Loucy (cell line): ENCODE results near the gene CAPN2.
"Not testable (repeated sequence)": the region's sequence is repeated elsewhere in the genome, so short reads cannot be mapped to it uniquely, and the experiment has no call there.

Source experiments
- H2AFZ ChIP-seq: fragments of 200-600 bp; sonication (generic); 2 replicates; pipeline ENCODE4 v1.6.0; 2016; ENCODE audit warnings: antibody characterized with exemption, mild to moderate bottlenecking, low read length, moderate library complexity
- H3F3A ChIP-seq: fragments of 200-600 bp; 2 replicates; pipeline ENCODE4 v1.6.0; 2016; ENCODE audit warnings: antibody characterized with exemption, low read depth, mild to moderate bottlenecking
- H3K27me3 ChIP-seq: fragments of 200-600 bp; sonication (generic); 2 replicates; pipeline ENCODE4 v1.6.1; 2014; ENCODE audit warnings: low read length, mild to moderate bottlenecking; ENCODE audit not compliant: insufficient read depth, poor library complexity, severe bottlenecking
- H3K36me3 ChIP-seq: fragments of 200-600 bp; sonication (generic); 2 replicates; pipeline ENCODE4 v1.6.1; 2016; ENCODE audit warnings: low read length; ENCODE audit not compliant: insufficient read depth
- H3K4me1 ChIP-seq: fragments of 200-600 bp; sonication (generic); 2 replicates; pipeline ENCODE4 v1.5.1; 2014; ENCODE audit warnings: low read length, mild to moderate bottlenecking; ENCODE audit not compliant: insufficient read depth, poor library complexity, severe bottlenecking
- H3K4me2 ChIP-seq: fragments of 200-600 bp; sonication (generic); 2 replicates; pipeline ENCODE4 v1.6.0; 2014; ENCODE audit warnings: antibody characterized with exemption, low read length, low read depth, mild to moderate bottlenecking; ENCODE audit not compliant: poor library complexity, severe bottlenecking
- H3K4me3 ChIP-seq: fragments of 200-600 bp; sonication (generic); 2 replicates; pipeline ENCODE4 v1.5.1; 2014; ENCODE audit warnings: low read length, mild to moderate bottlenecking, mixed read lengths; ENCODE audit not compliant: poor library complexity, severe bottlenecking
- H3K79me2 ChIP-seq: fragments of 200-600 bp; sonication (generic); 2 replicates; pipeline ENCODE4 v1.6.1; 2014; ENCODE audit warnings: low read length; ENCODE audit not compliant: insufficient read depth
- H3K9ac ChIP-seq: fragments of 200-600 bp; sonication (generic); 2 replicates; pipeline ENCODE4 v1.6.0; 2014; ENCODE audit warnings: mild to moderate bottlenecking, low read depth, low read length, moderate library complexity; ENCODE audit not compliant: poor library complexity, severe bottlenecking
- H3K9me2 ChIP-seq: fragments of 200-600 bp; sonication (generic); replicated peaks from 2 replicates; pipeline ENCODE4 v1.6.1; 2016; ENCODE audit warnings: low read depth, low read length, mixed read lengths
- H3K9me3 ChIP-seq: fragments of 200-600 bp; sonication (generic); 2 replicates; pipeline ENCODE4 v1.6.1; 2014; ENCODE audit warnings: mild to moderate bottlenecking, antibody characterized with exemption, low read length, low read depth; ENCODE audit not compliant: insufficient read depth
- H4K20me1 ChIP-seq: fragments of 200-600 bp; sonication (generic); 2 replicates; pipeline ENCODE4 v1.6.0; 2014; ENCODE audit warnings: antibody characterized with exemption, low read length, mild to moderate bottlenecking; ENCODE audit not compliant: insufficient read depth, poor library complexity, severe bottlenecking
- EZH2phosphoT487 ChIP-seq: fragments of 200-600 bp; IDR thresholded peaks from 2 replicates; pipeline ENCODE4 v1.6.1; 2018; ENCODE audit warnings: antibody characterized with exemption, mild to moderate bottlenecking, moderate library complexity, borderline replicate concordance
- TF ChIP-seq, protein P1 (sequence below): fragments of 200-600 bp; sonication (generic); conservative IDR thresholded peaks from 2 replicates; pipeline ENCODE4 v1.5.1; 2014; ENCODE audit warnings: mild to moderate bottlenecking, antibody characterized with exemption, low read length

The CAPN2 gene

DNA sequence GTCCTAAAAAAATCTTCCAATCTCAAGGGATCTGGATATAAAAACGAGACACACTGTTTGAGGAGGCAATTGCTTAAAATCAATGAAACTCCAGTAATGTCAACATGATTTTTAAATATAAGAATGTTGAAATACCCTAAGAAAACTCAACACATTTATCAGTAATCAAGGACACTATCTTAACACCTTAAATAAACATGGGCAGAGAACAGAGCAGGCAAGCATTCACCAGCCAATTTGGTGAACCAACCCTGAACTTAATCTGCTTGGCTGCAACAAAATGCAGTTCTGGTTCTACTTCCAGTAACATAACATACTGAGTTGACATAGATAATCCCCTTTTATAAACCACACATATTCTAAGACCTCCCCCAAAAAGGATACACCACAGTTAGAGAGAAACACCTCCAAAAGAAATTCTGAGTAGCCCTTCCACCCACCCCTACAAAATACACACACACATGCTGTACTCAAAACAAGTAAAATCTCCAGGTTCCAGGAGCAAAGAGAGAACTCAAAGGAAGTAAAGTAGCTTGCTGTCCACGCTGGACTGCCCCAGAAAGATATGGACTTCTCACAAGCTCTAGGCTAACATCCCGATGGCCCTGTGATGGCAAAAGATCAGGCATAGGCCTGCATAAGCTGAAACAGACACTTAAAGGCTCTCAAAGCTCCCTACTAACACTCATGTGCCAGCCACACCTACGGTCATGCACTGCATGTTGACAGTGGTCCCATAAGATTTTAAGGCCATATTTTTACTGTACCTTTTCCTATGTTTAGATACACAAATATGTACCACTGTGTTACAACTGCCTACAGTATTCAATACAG lies 102.9 kb downstream of the CAPN2 start:
- no peaks in the 10 kb centered on the region for H3F3A ChIP-seq
- no peak overlapping the region for H3K4me2 ChIP-seq
- H3K27me3 ChIP-seq: no peaks in the 10 kb centered on the region
- H3K4me1 ChIP-seq: no peaks in the 10 kb centered on the region
- H3K9me3 ChIP-seq: no peaks in the 10 kb centered on the region
- H3K9me2 ChIP-seq: no peaks in the 10 kb centered on the region
- peaks cover 61% of the 10 kb centered on the region; the same call in 1 of the 2 replicates for H3K36me3 ChIP-seq
- no peaks in the 10 kb centered on the region for H4K20me1 ChIP-seq
- TF ChIP-seq, protein P1, sequence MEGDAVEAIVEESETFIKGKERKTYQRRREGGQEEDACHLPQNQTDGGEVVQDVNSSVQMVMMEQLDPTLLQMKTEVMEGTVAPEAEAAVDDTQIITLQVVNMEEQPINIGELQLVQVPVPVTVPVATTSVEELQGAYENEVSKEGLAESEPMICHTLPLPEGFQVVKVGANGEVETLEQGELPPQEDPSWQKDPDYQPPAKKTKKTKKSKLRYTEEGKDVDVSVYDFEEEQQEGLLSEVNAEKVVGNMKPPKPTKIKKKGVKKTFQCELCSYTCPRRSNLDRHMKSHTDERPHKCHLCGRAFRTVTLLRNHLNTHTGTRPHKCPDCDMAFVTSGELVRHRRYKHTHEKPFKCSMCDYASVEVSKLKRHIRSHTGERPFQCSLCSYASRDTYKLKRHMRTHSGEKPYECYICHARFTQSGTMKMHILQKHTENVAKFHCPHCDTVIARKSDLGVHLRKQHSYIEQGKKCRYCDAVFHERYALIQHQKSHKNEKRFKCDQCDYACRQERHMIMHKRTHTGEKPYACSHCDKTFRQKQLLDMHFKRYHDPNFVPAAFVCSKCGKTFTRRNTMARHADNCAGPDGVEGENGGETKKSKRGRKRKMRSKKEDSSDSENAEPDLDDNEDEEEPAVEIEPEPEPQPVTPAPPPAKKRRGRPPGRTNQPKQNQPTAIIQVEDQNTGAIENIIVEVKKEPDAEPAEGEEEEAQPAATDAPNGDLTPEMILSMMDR: no peak
- TF ChIP-seq EZH2phosphoT487: no peak
- H3K79me2 ChIP-seq: peaks cover 25% of the 10 kb centered on the region
- H3K9ac ChIP-seq: no peak overlapping the region
- no peak overlapping the region for H3K4me3 ChIP-seq
- H2AFZ ChIP-seq: no peak overlapping the region

DNA sequence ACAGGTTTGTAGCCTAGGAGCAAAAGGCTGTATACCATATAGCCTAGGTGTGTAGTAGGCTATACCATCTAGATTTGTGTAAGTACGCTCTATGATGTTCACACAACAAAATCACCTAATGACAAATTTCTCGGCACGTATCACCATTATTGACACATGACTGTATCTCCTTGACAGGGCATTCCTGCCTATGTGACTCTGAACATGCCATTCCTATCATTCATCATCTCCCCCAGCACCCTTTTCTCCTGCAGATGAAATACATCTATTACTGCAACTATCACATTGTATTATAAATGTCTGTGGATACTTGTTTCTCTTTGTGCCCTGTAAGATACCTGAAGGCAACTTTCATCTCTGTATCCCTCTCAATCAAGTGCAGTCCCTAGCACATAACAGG lies 103.5 kb downstream of the CAPN2 start:
- Histone ChIP-seq H3K27me3 (no peaks in the 10 kb centered on the region), H3K9me2 (no peaks in the 10 kb centered on the region), H3K9me3 (no peaks in the 10 kb centered on the region), H3K36me3 (peaks cover 61% of the 10 kb centered on the region; the same call in 1 of the 2 replicates), H3K4me1 (no peaks in the 10 kb centered on the region), H4K20me1 (no peaks in the 10 kb centered on the region), H3K4me3 (no peak overlapping the region), H3K79me2 (peaks cover 27% of the 10 kb centered on the region), H2AFZ (no peak overlapping the region), H3F3A (no peaks in the 10 kb centered on the region), H3K4me2 (no peak overlapping the region), H3K9ac (no peak overlapping the region)
- TF ChIP-seq EZH2phosphoT487: no peak
- TF ChIP-seq, protein P1: no peak

DNA sequence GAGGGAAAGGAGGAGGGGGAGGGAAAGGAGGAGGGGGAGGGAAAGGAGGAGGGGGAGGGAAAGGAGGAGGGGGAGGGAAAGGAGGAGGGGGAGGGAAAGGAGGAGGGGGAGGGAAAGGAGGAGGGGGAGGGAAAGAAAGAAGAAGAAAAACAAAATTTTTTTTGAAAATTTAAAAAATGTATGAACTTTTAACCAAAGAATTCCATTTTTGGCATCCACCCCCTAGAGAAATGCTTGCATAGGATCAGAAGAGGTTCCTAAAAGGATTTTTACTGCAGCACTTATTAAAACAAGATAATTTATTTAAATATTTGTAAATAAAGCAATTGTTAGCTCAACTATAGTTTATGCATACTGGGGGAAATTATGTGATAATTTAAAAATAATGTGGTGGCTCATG lies 104.9 kb downstream of the CAPN2 start:
- H3K27me3 ChIP-seq, H3K9me2 ChIP-seq, H3K9me3 ChIP-seq, H3F3A ChIP-seq, H4K20me1 ChIP-seq, H2AFZ ChIP-seq, H3K4me1 ChIP-seq, H3K4me2 ChIP-seq, H3K4me3 ChIP-seq, H3K9ac ChIP-seq: not testable (repeated sequence)
- Histone ChIP-seq H3K79me2 (peaks cover 40% of the 10 kb centered on the region), H3K36me3 (peaks cover 52% of the 10 kb centered on the region; the same call in 1 of the 2 replicates)
